Measurements from ENCODE around the gene MRGPRX2.

MRGPRX2 gene

DNA sequence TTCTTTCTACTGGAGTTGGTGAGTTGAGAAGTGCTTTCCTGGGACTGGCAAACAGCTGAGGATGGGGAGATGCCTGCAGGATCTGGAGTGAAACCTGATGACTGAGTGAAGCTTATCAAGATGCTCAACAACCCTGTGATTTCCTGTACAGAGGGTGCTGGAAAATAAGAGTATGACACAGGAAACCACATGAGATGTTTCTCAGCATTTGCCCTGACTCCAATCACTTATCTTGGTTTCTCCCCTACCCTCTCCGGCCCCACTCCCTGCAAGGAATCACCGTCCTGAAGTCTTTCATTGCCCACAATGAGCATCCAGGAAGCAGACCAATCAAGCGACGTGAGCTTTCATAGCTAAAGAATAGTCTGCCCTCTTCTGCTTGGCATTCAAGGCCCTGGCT is at the start of gene MRGPRX2:
Gene MRGPRX2 (minus strand): TSS at position 89 of the 400 bp plus-strand sequence. CDS start 4,315 bp downstream, outside the sequence.
- Mint-ChIP-seq H3K4me3 (no peak within 1 kb of the TSS), H3K36me3 (ENCODE audit: low read depth) (no peaks in the 10 kb centered on the region), H3K27me3 (ENCODE audit: low read depth, poor library complexity) (peaks cover 19% of the 10 kb centered on the region), H3K27ac (no peak within 1 kb of the TSS), H3K9me3 (peaks cover 12% of the 10 kb centered on the region), H3K4me1 (no peaks in the 10 kb centered on the region)
- TF ChIP-seq, protein P1, sequence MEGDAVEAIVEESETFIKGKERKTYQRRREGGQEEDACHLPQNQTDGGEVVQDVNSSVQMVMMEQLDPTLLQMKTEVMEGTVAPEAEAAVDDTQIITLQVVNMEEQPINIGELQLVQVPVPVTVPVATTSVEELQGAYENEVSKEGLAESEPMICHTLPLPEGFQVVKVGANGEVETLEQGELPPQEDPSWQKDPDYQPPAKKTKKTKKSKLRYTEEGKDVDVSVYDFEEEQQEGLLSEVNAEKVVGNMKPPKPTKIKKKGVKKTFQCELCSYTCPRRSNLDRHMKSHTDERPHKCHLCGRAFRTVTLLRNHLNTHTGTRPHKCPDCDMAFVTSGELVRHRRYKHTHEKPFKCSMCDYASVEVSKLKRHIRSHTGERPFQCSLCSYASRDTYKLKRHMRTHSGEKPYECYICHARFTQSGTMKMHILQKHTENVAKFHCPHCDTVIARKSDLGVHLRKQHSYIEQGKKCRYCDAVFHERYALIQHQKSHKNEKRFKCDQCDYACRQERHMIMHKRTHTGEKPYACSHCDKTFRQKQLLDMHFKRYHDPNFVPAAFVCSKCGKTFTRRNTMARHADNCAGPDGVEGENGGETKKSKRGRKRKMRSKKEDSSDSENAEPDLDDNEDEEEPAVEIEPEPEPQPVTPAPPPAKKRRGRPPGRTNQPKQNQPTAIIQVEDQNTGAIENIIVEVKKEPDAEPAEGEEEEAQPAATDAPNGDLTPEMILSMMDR (IDR thresholded peaks at IDR 0.05): no peak
- DNase-seq: no peak

DNA sequence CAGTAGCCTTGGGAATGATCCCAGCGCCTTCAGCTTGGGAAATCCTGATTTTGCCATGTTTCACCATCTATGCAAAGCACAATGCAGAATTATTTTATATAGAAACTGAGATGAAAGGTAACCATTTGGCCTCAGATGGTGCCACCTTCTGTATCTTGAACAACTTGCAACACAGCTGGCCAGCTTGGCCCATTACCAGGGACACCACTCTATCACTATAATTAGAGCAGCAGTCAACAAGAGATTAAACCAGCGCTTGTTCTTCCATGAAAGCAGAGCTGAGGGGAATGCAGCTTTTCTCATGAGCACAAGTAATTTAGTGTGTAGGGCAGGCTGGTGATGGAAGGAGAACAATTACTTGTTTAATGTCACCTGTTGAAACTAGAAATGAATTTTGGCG is 49.8 kb upstream of the MRGPRX2 start:
- H3K4me3 Mint-ChIP-seq: no peak overlapping the region
- H3K36me3 Mint-ChIP-seq (ENCODE audit: low read depth): no peaks in the 10 kb centered on the region
- H3K9me3 Mint-ChIP-seq: no peaks in the 10 kb centered on the region
- TF ChIP-seq, protein P1 (IDR thresholded peaks at IDR 0.05): no peak
- H3K27ac Mint-ChIP-seq: no peak overlapping the region
- no peaks in the 10 kb centered on the region for H3K4me1 Mint-ChIP-seq
- peaks cover 13% of the 10 kb centered on the region for H3K27me3 Mint-ChIP-seq (ENCODE audit: low read depth, poor library complexity)
- DNase-seq: no peak

GRCh38 chr11:19107125-19107524 is 46.6 kb upstream of the MRGPRX2 start:
- no peaks in the 10 kb centered on the region for H3K9me3 Mint-ChIP-seq
- peaks cover 9% of the 10 kb centered on the region for H3K27me3 Mint-ChIP-seq (ENCODE audit: low read depth, poor library complexity)
- H3K4me3 Mint-ChIP-seq: no peak overlapping the region
- no peak for DNase-seq
- TF ChIP-seq, protein P1 (IDR thresholded peaks at IDR 0.05): no peak
- no peaks in the 10 kb centered on the region for H3K36me3 Mint-ChIP-seq (ENCODE audit: low read depth)
- peaks cover 6% of the 10 kb centered on the region for H3K4me1 Mint-ChIP-seq
- no peak overlapping the region for H3K27ac Mint-ChIP-seq

DNA sequence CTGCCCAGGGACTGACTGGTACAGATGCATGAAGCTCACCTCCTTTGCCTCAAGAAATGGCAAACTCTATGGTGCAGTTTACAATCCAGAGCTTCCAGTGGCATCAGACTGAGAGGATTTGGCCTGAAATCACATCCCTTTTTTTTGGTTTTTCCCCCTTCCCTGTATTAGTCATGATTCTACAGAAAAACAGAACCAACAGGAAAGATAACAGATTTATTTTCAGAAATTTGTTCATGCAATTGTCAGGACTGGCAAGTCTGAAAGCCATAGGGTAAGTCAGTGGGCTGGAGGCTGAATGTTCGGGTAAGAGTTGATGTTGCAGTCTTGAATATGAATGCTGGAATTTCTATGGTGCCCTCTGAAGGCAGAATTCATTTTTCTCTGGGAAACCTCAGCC is 44.5 kb upstream of the MRGPRX2 start:
- peaks cover 13% of the 10 kb centered on the region for H3K4me1 Mint-ChIP-seq
- TF ChIP-seq, protein P1 (IDR thresholded peaks at IDR 0.05): no peak
- no peak for DNase-seq
- peaks cover 10% of the 10 kb centered on the region for H3K9me3 Mint-ChIP-seq
- H3K4me3 Mint-ChIP-seq: no peak overlapping the region
- peaks cover 9% of the 10 kb centered on the region for H3K27me3 Mint-ChIP-seq (ENCODE audit: low read depth, poor library complexity)
- H3K36me3 Mint-ChIP-seq (ENCODE audit: low read depth): no peaks in the 10 kb centered on the region
- H3K27ac Mint-ChIP-seq: no peak overlapping the region

DNA sequence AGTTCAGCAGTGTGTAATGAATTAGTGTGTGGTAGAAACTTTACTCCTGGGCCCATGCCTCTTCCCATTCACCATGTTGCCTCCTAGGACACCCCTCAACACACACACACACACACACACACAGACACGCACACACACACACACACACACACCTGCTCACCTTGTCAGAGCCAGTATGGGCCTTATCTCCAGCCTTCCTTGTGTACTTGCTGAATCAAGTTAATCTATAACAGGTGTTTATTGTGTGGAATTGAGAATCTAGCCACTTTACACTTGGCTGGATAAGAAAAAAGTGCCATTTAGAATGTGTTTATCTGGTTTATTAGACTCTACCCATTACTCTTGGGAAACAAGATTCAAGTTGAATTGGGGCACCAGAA is 42.0 kb upstream of the MRGPRX2 start:
- H3K4me3 Mint-ChIP-seq: no peak overlapping the region
- TF ChIP-seq, protein P1 (IDR thresholded peaks at IDR 0.05): no peak
- H3K9me3 Mint-ChIP-seq: peaks cover 10% of the 10 kb centered on the region
- peaks cover 24% of the 10 kb centered on the region for H3K4me1 Mint-ChIP-seq
- no peaks in the 10 kb centered on the region for H3K36me3 Mint-ChIP-seq (ENCODE audit: low read depth)
- DNase-seq: no peak
- H3K27ac Mint-ChIP-seq: no peak overlapping the region
- peaks cover 9% of the 10 kb centered on the region for H3K27me3 Mint-ChIP-seq (ENCODE audit: low read depth, poor library complexity)

DNA sequence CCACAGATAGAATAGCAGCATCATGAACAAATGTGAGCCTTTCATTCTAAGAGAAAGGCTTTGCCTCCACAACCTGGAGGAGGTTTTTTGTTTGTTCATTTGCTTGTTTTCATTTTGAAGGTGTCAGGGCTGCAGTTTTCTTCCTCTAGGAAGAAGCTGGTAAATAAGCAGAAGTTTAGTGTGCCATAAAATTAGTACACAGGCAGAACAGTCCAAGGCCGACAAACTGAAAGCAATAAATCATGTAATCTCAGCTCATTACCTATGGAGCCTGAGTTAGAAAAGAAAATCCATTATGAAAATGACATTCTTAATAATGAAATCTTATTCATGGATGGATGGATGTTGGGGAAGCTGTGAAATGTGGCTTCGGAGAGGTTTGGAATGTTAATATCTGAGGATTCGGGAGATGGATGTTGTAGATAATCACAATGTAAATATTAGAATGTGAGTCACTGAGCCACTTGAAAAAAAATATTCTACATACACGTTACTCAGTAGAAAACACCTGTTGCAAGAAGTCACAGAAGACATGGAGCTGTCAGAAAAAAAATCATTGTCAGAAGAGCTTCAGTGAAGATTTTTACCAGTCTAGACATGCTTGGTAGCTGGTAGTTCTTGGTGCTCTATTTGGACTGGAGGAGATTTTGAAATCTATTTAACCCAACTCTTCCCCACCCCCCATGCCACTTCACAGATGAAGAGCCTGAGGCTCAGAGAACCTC is 41.4 kb upstream of the MRGPRX2 start:
- peaks cover 7% of the 10 kb centered on the region for H3K27me3 Mint-ChIP-seq (ENCODE audit: low read depth, poor library complexity)
- TF ChIP-seq, protein P1 (IDR thresholded peaks at IDR 0.05): no peak
- no peak for DNase-seq
- H3K36me3 Mint-ChIP-seq (ENCODE audit: low read depth): no peaks in the 10 kb centered on the region
- H3K9me3 Mint-ChIP-seq: peaks cover 10% of the 10 kb centered on the region
- H3K4me1 Mint-ChIP-seq: peaks cover 24% of the 10 kb centered on the region
- H3K27ac Mint-ChIP-seq: no peak overlapping the region
- no peak overlapping the region for H3K4me3 Mint-ChIP-seq
